GM13976 (cell line): Measurements from ENCODE around the gene CPPED1.
"Not testable (repeated sequence)": the region's sequence is repeated elsewhere in the genome, so short reads cannot be mapped to it uniquely, and the experiment has no call there.

Source experiments
- DNase-seq: peaks from one replicate; pipeline ENCODE4 v3.0.0; 2012; ENCODE audit warnings: low spot score
- in situ Hi-C: fragments of 300-500 bp; cut with MboI; formaldehyde crosslinking; loops from one replicate; pipeline ENCODE4 v1.12.0; 2022; ENCODE audit warnings: low sequenced_read_pairs, mixed read lengths, inconsistent platforms; ENCODE audit not compliant: unreplicated experiment
- TF ChIP-seq, protein P1 (sequence below): IDR thresholded peaks from 2 replicates; pipeline ENCODE4 v1.5.1; 2012; ENCODE audit warnings: borderline replicate concordance, mild to moderate bottlenecking; ENCODE audit not compliant: insufficient read depth; ENCODE audit errors: extremely low read depth, missing control alignments, control extremely low read depth

CPPED1 gene

DNA sequence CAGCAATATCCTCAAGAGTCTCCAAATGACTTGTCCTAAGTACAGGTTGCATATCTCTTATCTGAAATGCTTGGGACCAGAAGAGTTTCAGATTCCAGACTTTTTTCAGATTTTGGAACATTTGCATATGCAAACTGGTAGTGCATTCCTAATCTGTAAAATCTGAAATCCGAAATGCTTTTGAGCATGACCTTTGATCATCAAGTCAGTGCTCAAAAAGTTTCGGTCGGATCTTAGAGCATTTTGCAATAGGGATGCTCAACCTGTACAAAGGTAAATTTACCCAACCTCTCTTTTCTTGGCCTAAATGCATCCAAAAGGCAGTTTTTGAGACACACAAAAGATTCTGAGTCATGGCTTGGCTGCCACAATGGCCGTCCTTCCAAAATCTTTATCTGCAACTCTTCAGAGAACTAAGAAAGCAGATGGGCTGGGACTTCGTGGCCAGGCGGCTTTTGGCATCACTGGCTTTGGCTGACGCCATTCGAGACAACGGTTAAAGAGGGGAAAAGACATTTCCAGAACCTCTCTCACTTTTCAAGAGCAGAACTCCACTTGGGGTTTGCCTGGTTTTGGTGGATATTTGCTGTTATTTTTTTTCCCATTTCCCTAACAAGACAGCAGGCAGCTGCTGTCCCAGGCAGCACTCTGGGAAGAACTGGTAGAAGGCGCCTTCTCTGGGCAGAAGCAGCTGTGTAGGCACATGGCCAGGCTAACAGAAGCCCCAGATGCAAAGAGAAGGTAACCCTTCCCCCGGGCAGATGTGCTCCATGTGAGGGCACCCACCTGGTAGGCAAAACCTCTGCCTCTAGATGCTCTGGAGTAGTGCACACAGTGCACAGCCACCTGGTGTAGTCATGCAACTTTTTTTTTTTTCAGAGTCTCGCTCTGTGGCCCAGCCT lies 8.9 kb downstream of the CPPED1 start:
- no peak for DNase-seq
- TF ChIP-seq, protein P1, sequence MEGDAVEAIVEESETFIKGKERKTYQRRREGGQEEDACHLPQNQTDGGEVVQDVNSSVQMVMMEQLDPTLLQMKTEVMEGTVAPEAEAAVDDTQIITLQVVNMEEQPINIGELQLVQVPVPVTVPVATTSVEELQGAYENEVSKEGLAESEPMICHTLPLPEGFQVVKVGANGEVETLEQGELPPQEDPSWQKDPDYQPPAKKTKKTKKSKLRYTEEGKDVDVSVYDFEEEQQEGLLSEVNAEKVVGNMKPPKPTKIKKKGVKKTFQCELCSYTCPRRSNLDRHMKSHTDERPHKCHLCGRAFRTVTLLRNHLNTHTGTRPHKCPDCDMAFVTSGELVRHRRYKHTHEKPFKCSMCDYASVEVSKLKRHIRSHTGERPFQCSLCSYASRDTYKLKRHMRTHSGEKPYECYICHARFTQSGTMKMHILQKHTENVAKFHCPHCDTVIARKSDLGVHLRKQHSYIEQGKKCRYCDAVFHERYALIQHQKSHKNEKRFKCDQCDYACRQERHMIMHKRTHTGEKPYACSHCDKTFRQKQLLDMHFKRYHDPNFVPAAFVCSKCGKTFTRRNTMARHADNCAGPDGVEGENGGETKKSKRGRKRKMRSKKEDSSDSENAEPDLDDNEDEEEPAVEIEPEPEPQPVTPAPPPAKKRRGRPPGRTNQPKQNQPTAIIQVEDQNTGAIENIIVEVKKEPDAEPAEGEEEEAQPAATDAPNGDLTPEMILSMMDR = no peak
- in situ Hi-C loops = no loop called here

DNA sequence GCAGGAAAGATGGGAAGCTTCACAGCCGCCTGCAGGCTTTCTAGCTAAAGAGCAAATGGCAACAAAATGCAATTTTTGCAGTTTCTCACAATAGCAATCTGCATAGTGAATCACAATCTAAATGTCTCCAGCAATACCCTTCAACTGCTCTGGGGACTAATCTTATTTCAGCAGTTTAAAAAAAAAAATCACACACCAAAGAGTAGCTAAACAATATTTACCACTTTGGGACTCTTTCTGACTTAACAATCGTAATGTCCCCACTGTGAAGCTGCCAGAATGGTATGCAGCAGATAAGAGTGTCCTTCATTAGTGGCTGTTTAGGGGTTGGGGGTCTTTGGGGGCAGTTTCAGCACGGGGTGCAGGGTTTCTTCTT lies 9.8 kb downstream of the CPPED1 start:
- no peak for DNase-seq
- TF ChIP-seq, protein P1 = no peak
- in situ Hi-C loops = no loop called here

DNA sequence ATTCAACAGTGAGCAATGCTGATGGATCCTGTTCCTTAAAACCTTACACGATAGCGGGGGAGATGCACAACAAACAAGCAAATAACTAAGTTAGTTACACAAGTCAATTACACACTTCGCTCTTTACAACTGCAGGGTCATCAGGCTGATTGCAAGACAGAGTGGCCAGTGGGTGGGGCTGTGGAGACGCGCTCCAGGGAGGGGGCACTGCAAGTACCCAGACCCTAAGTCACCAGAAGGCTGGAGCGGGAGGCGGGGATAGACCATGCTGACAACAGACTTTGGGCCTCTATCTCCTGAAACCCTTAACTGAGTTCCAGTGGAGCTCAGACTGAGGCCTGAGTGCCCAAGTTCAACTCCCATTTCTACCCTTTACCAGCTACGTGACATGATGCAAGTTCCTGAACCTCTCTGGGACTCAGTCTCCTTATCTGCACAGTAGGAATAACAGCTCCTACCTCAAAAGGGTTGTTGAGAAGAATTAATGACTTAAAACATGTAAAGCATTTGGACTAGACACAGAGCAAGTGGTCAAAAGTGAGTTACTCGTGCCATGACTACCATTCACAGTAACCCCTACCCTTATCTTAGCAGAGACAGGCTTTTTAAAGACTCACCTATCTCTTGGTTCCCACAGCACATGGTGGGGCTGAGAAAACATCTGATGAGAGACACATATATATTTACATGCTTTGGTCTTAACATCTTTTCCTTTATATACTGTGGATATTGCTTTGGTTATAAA lies 10.4 kb downstream of the CPPED1 start:
- TF ChIP-seq, protein P1 = no peak
- DNase-seq = no peak
- in situ Hi-C loops = no loop called here

DNA sequence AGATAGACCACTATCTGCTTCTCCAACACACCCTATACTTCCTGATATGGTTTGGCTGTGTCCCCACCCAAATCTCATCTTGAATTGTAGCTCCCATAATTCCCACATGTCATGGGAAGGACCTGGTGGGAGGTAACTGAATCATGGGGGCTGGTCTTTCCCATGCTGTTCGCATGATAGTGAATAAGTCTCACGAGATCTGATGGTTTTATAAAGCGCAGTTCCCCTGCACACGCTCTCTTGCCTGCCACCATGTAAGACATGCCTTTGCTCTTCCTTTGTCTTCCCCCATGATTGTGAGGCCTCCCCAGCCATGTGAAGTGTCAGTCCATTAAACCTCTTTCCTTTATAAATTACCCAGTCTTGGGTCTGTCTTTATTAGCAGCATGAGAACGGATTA lies 11.2 kb downstream of the CPPED1 start:
- in situ Hi-C loops, DNase-seq: not testable (repeated sequence)

DNA sequence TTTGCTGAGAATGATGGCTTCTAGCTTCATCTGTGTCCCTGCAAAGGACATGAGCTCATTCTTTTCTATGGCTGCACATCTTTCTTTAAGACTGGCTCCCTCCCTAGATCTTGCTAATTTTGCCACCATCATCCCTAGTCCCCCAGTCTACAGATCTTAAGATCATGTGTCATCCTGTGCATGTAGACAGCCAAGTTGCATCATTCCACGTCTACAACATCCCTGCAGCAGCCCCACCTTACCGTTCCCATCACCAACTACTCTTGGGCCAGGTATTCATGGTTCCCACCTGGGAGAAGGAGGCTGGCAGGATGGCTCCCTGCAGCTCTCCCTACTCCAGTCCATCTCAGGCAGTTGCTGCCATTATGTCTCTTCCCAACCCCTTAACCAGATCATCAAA lies 12.3 kb downstream of the CPPED1 start:
- no peak for DNase-seq
- in situ Hi-C loops = no loop called here
- TF ChIP-seq, protein P1 = no peak

DNA sequence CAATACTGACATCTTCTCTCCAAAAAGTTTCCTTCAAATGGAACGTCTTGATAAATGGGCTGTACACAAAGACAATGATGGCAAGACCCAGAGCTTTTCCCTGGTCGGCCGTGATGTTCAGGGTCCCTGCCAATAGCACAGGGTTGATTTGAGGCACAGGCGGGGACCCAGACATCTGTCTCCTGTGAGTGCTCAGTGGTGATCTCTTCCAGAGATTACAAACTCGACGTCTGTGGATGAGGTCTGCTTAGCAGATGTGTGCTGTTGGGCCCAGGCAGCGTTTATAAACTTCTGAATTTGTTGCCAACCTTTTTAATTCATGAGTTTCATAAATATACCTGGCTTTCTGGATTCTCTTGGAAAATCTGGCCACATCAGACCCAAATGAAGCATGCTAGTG lies 14.9 kb downstream of the CPPED1 start:
- in situ Hi-C loops = no loop called here
- TF ChIP-seq, protein P1 = no peak
- DNase-seq = no peak

DNA sequence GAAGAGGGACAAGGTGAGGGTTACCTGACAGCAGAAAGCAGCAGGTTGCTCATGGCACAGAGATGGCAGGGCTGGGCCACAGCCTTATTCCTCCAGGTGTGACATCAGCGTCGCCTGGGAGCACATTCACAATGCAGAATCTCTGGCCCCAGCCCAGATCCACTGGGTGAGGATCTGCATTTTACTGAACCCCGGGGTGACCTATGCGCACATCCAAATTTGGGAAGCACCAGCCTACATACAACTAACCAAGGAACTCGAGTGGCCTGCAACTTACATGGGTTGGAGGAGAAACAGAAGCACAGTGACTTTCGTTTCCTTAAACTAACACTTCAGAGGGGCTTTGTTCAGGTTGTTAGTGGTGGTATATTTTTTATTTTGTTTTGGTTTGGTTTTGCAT lies 17.6 kb downstream of the CPPED1 start:
- DNase-seq = no peak
- in situ Hi-C loops = no loop called here
- TF ChIP-seq, protein P1 = no peak
